C4-2B (cell line): ENCODE results near the gene LIAS.

Experiments
- CTCF ChIP-seq: fragments of 450-650 bp; conservative IDR thresholded peaks from 2 replicates; pipeline ENCODE4 v1.5.1; 2017; ENCODE audit warnings: mild to moderate bottlenecking
- ZFX ChIP-seq: fragments of 450-650 bp; IDR thresholded peaks from 2 replicates; pipeline ENCODE4 v1.6.1; 2017

GRCh38 chr4:39518484-39518883 lies 59.6 kb downstream of the LIAS start:
- no peak for TF ChIP-seq CTCF
- TF ChIP-seq ZFX = no peak
